GM21526 (cell line): Measurements from ENCODE around the gene TRPM3.

Experiments used
- ATAC-seq: cut with Tn5 transposase; IDR thresholded peaks from one replicate; pipeline ENCODE4 v1.9.1; 2021; ENCODE audit warnings: moderate library complexity; ENCODE audit not compliant: unreplicated experiment, low FRiP score

Gene TRPM3

GRCh38 chr9:70510157-70510770 is 611.2 kb downstream of the TRPM3 start:
- no peak for ATAC-seq

- no peak for ATAC-seq
Observed at GRCh38 chr9:70506159-70506558, 615.3 kb downstream of the TRPM3 start.

GRCh38 chr9:70504834-70505233 is 616.6 kb downstream of the TRPM3 start:
- ATAC-seq = no peak

GRCh38 chr9:70502690-70503089 is 618.7 kb downstream of the TRPM3 start:
- ATAC-seq = no peak

- no peak for ATAC-seq
Observed at GRCh38 chr9:70500793-70501192, 620.6 kb downstream of the TRPM3 start.

- no peak for ATAC-seq
Observed at GRCh38 chr9:70499621-70500020, 621.8 kb downstream of the TRPM3 start.

GRCh38 chr9:70498866-70499265 is 622.6 kb downstream of the TRPM3 start:
- ATAC-seq = no peak

- no peak for ATAC-seq
Observed at GRCh38 chr9:70496244-70496643, 625.2 kb downstream of the TRPM3 start.

- ATAC-seq = no peak
Observed at GRCh38 chr9:70495514-70495913, 625.9 kb downstream of the TRPM3 start.

- no peak for ATAC-seq
Observed at GRCh38 chr9:70494221-70494620, 627.2 kb downstream of the TRPM3 start.

- ATAC-seq = no peak
Observed at GRCh38 chr9:70493029-70493428, 628.4 kb downstream of the TRPM3 start.

- ATAC-seq = no peak
Observed at GRCh38 chr9:70492319-70492777, 629.1 kb downstream of the TRPM3 start.

- ATAC-seq = no peak
Observed at GRCh38 chr9:70491426-70492318, 629.7 kb downstream of the TRPM3 start.

- ATAC-seq = no peak
Observed at GRCh38 chr9:70490478-70490877, 630.9 kb downstream of the TRPM3 start.

- no peak for ATAC-seq
Observed at GRCh38 chr9:70488793-70489105, 632.7 kb downstream of the TRPM3 start.

- ATAC-seq = no peak
Observed at GRCh38 chr9:70488098-70488792, 633.2 kb downstream of the TRPM3 start.

GRCh38 chr9:70486127-70486526 is 635.3 kb downstream of the TRPM3 start:
- ATAC-seq = no peak

GRCh38 chr9:70485273-70485858 is 636.1 kb downstream of the TRPM3 start:
- no peak for ATAC-seq

GRCh38 chr9:70484232-70485130 is 636.9 kb downstream of the TRPM3 start:
- peak; percentile 81 for ATAC-seq

GRCh38 chr9:70481471-70481870 is 640.0 kb downstream of the TRPM3 start:
- ATAC-seq = no peak
